Stimulated activated CD4-positive, alpha-beta T cell treated with anti-CD3 and anti-CD28 coated beads, Interleukin-4, amount 100 ng/mL, for 4 hours (primary cell): ENCODE results near the gene RPA4.
"Not testable (repeated sequence)": the region's sequence is repeated elsewhere in the genome, so short reads cannot be mapped to it uniquely, and the experiment has no call there.

Experiments
- DNase-seq, 2 experiments: peaks; one replicate each; pipeline ENCODE4 v3.0.0-alpha.2; 2020

Gene RPA4

GRCh38 chrX:96883608-96884007, at the start of gene RPA4:
TSS of gene RPA4 (plus strand) at chrX:96883908. CDS start at chrX:96884311, 403 bp downstream.
- no peak for DNase-seq

- DNase-seq = no peak
Measured at GRCh38 chrX:96834137-96834536, 49.6 kb upstream of the RPA4 start.

GRCh38 chrX:96835660-96836289, 47.9 kb upstream of the RPA4 start:
- DNase-seq = no peak

GRCh38 chrX:96837808-96838207, 45.9 kb upstream of the RPA4 start:
- DNase-seq = no peak

GRCh38 chrX:96838537-96838936, 45.2 kb upstream of the RPA4 start:
- DNase-seq = no peak

GRCh38 chrX:96841325-96841724, 42.4 kb upstream of the RPA4 start:
- DNase-seq = no peak

GRCh38 chrX:96841866-96842265, 41.8 kb upstream of the RPA4 start:
- not testable (repeated sequence) for DNase-seq

- DNase-seq = no peak
Measured at GRCh38 chrX:96843566-96843965, 40.1 kb upstream of the RPA4 start.

GRCh38 chrX:96846841-96847240, 36.9 kb upstream of the RPA4 start:
- no peak for DNase-seq

- DNase-seq = not testable (repeated sequence)
Measured at GRCh38 chrX:96859422-96859821, 24.3 kb upstream of the RPA4 start.

- no peak for DNase-seq
Measured at GRCh38 chrX:96861218-96861617, 22.5 kb upstream of the RPA4 start.

- DNase-seq = no peak
Measured at GRCh38 chrX:96861661-96862060, 22.0 kb upstream of the RPA4 start.

- no peak for DNase-seq
Measured at GRCh38 chrX:96884027-96884426, 319 bp downstream of the RPA4 start.

GRCh38 chrX:96889726-96890125, 6.0 kb downstream of the RPA4 start:
- DNase-seq = no peak

- DNase-seq = no peak
Measured at GRCh38 chrX:96906741-96907140, 23.0 kb downstream of the RPA4 start.

- DNase-seq = no peak
Measured at GRCh38 chrX:96907516-96908272, 24.0 kb downstream of the RPA4 start.

- no peak for DNase-seq
Measured at GRCh38 chrX:96909291-96909690, 25.6 kb downstream of the RPA4 start.

- no peak for DNase-seq
Measured at GRCh38 chrX:96918864-96919263, 35.2 kb downstream of the RPA4 start.

GRCh38 chrX:96919672-96920071, 36.0 kb downstream of the RPA4 start:
- no peak for DNase-seq

GRCh38 chrX:96924581-96924980, 40.9 kb downstream of the RPA4 start:
- DNase-seq = no peak

GRCh38 chrX:96929036-96929435, 45.3 kb downstream of the RPA4 start:
- no peak for DNase-seq
